Prostate gland (tissue), 2 donors: ENCODE results near the gene BYSL.

Experiments used
- CTCF ChIP-seq, 4 experiments: fragments of 200-600 bp in 2 of 4; fragments of 450-650 bp in 2 of 4; sonication (generic) in 2 of 4; IDR thresholded peaks; 1 replicate in 3 of 4; 2 replicates in 1 of 4; pipeline ENCODE4 v1.5.1; 2016 to 2019; ENCODE audit warnings: antibody characterized with exemption in 4 of 4, mild to moderate bottlenecking in 2 of 4, moderate library complexity in 2 of 4
- POLR2AphosphoS5 ChIP-seq: sonication (generic); formaldehyde crosslinking; IDR thresholded peaks from one replicate; pipeline ENCODE4 v1.6.1; 2017; ENCODE audit warnings: antibody characterized with exemption

- TF ChIP-seq POLR2AphosphoS5 = no peak
- TF ChIP-seq CTCF (IDR thresholded peaks at IDR 0.05) = no peak
Measured at GRCh38 chr6:41921712-41921998, 356 bp downstream of the BYSL start.
